Activated T-helper 17 cell treated with anti-CD3 and anti-CD28 coated beads, Interleukin-2, amount 50 U/mL, for 72 hours (primary cell): Measurements from ENCODE around the gene FAM193A. TPM values are rescaled to one million over a fixed set of nuclear protein-coding genes. Genes with fewer than 3 reads are reported as not detected.

Experiments
- ATAC-seq: fragments of 150-1000 bp; cut with Tn5 transposase; replicated peaks from 2 replicates; pipeline ENCODE4 v1.10.0; 2021; ENCODE audit warnings: mild to moderate bottlenecking, moderate library complexity
- H3K27ac Mint-ChIP-seq: one replicate; pipeline ENCODE4 v1.8.0; 2022; ENCODE audit warnings: mixed read lengths
- H3K27me3 Mint-ChIP-seq: one replicate; pipeline ENCODE4 v1.8.0; 2022; ENCODE audit warnings: mixed read lengths
- H3K36me3 Mint-ChIP-seq: one replicate; pipeline ENCODE4 v1.8.0; 2022; ENCODE audit warnings: low read depth, mild to moderate bottlenecking, mixed read lengths
- H3K4me1 Mint-ChIP-seq: one replicate; pipeline ENCODE4 v1.8.0; 2022; ENCODE audit warnings: mixed read lengths
- H3K4me3 Mint-ChIP-seq: one replicate; pipeline ENCODE4 v1.8.0; 2022; ENCODE audit warnings: mild to moderate bottlenecking, mixed read lengths
- H3K9me3 Mint-ChIP-seq: one replicate; pipeline ENCODE4 v1.8.0; 2022; ENCODE audit warnings: mixed read lengths
- total RNA-seq, 2 donors: library from RNA; stranded (reverse); gene quantifications; one replicate each; pipeline ENCODE4 v1.2.3, GENCODE V29; 2022

The FAM193A gene
- total RNA-seq, 2 donors from 2014 or later, result 28.9 to 35.3 TPM

DNA sequence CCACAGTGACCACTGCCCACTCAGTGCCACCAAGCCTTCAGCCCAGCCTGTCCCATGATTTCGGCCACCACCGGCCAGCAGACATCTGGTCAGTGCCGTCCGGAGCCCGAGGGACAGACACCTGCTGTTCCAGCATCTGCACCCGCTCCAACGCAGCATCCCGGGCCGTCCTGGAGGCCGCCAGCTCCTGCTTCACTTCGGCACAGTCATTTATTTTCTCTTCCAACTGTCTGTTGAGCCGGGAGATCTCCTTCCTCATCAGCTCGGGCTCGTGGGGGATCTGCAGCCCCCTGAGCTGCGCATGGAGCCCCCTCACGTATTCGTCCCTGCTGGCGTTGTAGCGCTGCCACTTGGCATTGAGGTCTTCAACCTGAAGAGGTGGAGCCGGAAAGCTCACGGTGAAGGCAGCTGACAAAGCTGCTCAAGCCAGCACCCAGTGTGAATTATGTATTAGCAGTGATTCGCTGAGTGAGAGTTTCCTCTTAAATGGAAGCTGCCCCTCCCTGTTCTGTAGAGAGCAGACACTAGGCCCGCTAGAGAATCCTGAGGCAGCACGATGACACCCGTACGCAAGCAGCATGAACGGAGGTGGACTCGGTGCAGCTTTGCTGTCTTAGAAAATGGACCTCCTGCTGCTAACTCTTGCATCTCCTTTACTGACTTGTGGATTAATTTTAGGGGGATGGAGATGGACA is 208.3 kb downstream of the FAM193A start:
- Mint-ChIP-seq H3K36me3 (peaks cover 98% of the 10 kb centered on the region), H3K27me3 (no peaks in the 10 kb centered on the region), H3K4me3 (peak overlapping the region; percentile 84), H3K9me3 (no peaks in the 10 kb centered on the region), H3K27ac (peak overlapping the region; percentile 92), H3K4me1 (peaks cover 25% of the 10 kb centered on the region)
- no peak for ATAC-seq

DNA sequence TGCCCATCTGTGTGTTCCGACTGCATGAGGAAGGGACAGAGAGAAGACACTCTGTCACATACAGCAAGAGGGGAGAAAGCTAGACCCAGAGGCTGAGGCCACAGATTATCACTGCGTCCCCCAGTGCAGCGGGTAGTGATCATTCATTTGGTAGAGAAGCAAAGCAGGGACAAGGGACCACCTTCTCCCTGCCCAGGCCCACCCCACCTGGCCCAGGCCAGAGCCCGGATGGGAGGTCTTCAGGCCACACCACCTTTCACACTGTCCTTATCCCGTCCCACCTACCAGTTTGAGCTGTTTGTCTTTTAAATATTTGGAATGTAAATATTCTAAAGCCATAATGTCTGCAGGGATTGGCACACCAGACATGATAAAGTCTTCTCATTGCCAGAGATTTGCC is 209.1 kb downstream of the FAM193A start:
- no peak for ATAC-seq
- H3K36me3 Mint-ChIP-seq, result peaks cover 98% of the 10 kb centered on the region
- H3K27ac Mint-ChIP-seq, result peak overlapping the region; percentile 92
- no peaks in the 10 kb centered on the region for H3K9me3 Mint-ChIP-seq
- peak overlapping the region; percentile 84 for H3K4me3 Mint-ChIP-seq
- peaks cover 25% of the 10 kb centered on the region for H3K4me1 Mint-ChIP-seq
- H3K27me3 Mint-ChIP-seq, result no peaks in the 10 kb centered on the region

DNA sequence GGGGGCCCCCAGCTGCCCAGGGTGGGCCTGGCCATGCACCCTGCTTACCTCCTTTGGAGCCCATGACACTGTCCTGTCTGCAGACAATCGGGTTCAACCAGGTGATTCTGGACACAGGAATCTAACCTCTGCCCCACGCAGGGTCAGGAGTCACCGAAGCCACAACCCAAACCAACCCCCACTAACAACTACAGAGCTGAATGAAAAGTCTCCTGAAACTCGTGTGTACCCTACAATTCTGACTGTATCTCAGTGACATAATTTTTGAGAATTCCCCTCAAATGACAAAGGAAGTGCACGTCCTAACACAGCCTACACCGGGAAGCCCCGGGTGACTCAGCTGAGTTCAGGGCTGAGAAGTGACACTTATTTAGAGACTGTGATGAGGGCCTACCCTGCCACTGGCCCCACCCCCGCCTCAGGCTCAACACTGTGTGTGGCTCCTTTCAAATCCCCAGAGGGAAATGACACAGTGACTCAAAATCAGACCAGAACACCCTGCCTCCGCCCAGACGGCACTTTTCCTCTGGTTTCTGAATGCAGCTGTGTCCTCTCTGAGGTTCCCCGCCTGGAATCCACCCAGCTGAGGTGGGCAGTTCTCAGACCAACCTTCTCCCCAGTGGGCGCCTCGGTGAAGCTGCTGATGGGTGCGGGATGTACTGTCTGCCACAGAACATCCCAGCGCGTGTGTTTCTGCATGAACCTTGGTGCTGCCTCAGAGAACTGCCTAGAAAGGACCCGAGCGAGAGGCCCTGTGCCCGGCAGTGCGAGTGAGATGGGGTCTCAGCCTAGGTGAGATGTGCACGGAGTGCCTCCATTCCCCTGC is 209.7 kb downstream of the FAM193A start:
- Mint-ChIP-seq H3K4me1 (peaks cover 25% of the 10 kb centered on the region), H3K36me3 (peaks cover 98% of the 10 kb centered on the region), H3K4me3 (peak overlapping the region; percentile 84), H3K27ac (peak overlapping the region; percentile 92), H3K9me3 (no peaks in the 10 kb centered on the region), H3K27me3 (no peaks in the 10 kb centered on the region)
- ATAC-seq, result peak; percentile 96

DNA sequence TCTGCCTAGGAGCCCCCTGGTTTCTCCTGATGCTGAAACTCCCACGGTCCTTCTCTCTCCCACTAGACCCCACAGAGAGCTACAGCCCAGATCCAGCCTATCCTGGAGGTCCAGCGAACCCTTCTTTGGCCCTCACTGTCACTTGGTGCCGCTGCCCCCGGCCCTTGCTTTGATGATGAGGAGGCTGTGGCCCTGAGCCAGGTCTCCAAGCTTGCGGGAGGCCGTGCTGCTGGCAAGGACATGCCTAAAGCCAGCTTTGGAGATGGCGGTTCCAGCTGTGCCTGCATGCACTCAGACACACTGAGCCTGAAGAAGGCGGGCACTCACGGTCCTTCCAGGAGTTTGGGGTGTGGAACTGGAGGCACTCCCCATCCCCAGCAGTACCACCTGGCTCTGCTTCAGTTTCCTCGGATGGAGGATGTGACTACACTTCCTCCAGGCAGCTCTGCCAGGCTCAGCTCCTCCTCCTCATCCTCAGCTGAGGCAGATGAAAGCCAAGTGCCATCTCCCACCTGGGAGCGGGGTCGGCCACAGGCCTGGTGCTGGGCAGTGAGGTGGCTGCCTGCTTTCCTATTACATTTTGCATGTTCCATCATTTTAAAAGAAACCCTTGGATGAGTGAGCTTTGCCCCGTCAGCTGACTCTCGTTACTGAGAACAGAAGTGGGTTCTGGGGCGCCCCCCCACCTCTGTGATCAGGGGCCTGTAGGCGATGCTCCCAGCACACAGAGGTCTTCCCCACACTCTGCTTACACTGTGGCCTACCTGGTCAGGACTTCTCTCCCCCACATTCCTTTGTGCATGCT is 210.6 kb downstream of the FAM193A start:
- H3K9me3 Mint-ChIP-seq, result no peaks in the 10 kb centered on the region
- ATAC-seq, result no peak
- H3K36me3 Mint-ChIP-seq, result peaks cover 98% of the 10 kb centered on the region

DNA sequence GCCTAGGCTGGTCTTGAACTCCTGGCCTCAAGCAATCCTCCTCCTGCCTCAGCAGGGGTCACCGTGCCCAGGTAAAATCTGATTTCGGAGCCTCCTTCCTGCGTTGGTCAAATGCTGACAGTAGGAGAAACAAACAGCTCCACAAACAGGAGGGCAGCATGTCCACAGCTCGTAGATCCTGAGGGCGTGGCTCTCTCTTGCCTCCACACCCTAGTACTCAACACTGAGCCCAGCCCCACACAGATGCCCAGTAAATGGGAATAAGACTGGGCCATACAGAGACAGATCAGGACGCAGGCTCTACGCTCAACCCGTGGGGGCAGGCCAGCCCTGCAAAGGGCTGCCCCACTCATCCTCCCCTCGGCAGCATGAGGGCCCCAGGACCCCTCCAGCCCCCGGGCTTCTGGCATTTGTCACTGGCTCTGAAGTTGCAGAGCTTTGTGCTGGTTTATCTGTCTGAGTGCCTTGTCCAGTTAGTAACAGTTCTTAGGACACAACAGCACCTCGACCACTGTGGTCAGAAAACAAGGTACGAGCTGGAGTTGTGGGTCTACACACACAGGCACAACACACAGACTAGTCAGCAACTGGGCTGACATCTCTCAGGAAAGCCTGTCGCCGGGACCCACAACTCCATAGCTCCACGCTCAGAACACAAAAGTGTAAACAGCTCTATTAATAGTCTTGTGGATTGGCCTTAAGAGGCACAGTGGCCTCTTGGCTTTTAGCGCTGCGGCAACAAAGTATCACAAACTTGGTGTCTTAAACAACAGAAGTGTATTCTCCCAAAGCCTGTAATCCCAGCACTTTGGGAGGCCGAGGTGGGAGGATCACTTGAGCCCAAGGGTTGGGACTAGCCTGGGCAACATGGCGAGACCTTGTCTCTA is 214.5 kb downstream of the FAM193A start:
- Mint-ChIP-seq H3K36me3 (peaks cover 93% of the 10 kb centered on the region), H3K9me3 (no peaks in the 10 kb centered on the region), H3K27me3 (no peaks in the 10 kb centered on the region), H3K27ac (no peak overlapping the region), H3K4me1 (peaks cover 34% of the 10 kb centered on the region), H3K4me3 (peak overlapping the region; percentile 32)
- no peak for ATAC-seq

More for the DNA sequence above, 210.6 kb downstream of the FAM193A start:
- Mint-ChIP-seq H3K4me1 (peaks cover 25% of the 10 kb centered on the region), H3K4me3 (peak overlapping the region; percentile 84), H3K27me3 (no peaks in the 10 kb centered on the region), H3K27ac (peak overlapping the region; percentile 92)

DNA sequence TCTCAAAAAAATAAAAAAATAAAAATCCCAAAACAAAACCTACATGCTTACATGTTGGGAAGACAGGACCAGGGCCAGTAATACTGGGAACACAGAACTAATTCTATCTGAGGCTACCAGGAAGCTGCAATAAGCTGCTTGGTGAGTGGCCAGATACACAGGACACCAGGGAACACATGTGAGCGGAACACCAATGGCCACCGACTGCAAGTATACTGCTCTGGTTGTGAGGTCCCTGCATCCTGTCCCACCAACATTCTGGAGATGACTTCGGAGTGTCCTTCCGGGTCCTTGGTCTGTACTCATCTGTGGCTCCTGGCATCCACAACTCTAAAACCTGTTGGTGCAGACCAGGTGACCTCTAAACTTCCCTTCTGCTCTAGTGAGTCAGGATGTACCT is 217.0 kb downstream of the FAM193A start:
- peak overlapping the region; percentile 50 for H3K27ac Mint-ChIP-seq
- no peaks in the 10 kb centered on the region for H3K27me3 Mint-ChIP-seq
- peaks cover 19% of the 10 kb centered on the region for H3K4me1 Mint-ChIP-seq
- H3K9me3 Mint-ChIP-seq, result no peaks in the 10 kb centered on the region
- peaks cover 68% of the 10 kb centered on the region for H3K36me3 Mint-ChIP-seq
- ATAC-seq, result no peak
- peak overlapping the region; percentile 89 for H3K4me3 Mint-ChIP-seq

DNA sequence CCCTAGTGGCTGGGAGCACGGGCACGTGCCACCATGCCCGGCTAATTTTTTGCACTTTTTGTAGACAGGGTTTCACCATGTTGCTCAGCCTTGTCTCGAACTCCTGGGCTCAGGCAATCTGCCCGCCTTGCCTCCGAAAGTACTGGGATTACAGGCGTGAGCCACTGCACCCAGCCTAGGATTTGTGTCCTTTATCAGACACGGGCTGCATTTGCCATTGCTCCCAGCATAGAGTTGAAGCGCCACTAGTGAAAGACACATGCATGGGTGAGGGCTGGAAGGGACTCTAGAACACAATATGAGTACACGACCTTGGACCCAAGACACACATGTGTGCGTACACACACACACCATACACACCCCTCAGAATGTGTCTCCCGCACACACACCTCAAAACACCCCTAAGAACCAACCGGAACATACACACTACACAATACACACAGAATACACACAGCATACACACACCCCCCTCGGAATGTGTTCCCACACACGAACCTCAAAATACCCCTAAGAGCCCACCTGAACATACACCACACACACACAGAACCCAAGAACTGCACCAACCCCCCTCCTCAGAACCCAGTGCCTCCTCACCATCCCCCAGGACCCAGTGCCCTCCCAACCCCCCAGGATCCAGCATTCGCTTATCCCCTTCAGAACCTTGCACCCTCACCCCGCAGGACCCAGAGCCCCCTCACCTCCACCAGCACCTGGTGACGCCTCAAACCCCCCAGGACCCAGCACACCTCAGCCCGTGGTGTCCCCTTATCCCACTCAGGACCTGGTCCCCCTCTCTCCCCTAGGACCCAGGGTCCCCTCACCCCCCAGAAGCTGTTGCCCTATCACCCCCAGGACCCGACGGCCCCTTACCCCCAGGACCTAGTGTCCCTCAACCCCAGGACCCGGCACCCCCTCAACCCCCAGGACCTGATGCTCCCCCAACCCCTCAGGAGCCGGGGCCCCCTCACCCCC is 218.7 kb downstream of the FAM193A start:
- no peak for ATAC-seq
- H3K36me3 Mint-ChIP-seq, result peaks cover 53% of the 10 kb centered on the region
- H3K4me3 Mint-ChIP-seq, result peak overlapping the region; percentile 89
- H3K4me1 Mint-ChIP-seq, result peaks cover 19% of the 10 kb centered on the region
- H3K27me3 Mint-ChIP-seq, result no peaks in the 10 kb centered on the region
- no peaks in the 10 kb centered on the region for H3K9me3 Mint-ChIP-seq
- H3K27ac Mint-ChIP-seq, result peak overlapping the region; percentile 89

DNA sequence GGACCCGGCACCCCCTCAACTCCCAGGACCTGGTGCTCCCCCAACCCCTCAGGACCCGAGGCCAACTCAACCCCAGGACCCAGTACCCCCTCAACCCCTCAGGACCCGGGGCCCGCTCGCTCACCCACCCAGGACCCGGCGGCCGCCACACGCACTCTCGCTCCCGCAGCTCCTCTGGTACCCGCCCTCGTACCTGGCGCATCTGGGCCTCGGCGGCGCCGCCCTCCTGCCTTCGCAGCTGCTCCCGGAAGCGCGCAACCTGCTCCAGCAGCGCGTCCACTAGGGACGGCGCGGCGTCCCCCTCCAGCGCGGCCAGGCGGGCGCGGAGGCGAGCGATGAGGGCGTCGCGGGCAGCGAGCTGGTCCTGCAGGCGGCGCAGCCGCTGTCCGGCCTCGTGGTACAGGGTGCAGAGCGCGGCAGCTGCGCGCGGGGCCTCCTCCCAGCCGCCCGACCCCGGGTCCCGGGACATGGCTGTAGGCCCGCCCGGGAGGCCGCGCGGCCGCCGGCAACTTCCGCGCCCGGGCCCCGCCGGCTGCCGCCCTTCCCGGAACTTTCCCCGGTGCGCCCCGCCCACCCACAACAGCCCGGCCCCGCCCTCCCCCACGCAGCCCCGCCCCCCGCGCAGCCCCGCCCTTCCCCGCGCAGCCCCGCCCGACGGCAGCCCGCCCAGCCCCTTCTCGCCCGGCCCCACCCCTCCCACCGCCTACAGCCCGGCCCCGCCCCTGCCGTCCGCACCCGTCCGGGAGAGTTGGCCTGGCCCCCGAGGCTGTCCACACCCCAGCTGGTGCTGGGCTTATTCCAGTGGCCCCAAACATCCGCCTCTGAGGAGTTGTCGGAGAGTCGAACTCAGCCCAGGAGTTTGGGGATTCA is 219.6 kb downstream of the FAM193A start, which contains the start of gene TNIP2:
Gene TNIP2, minus strand, starts transcription at position 516 of the 870 bp plus-strand sequence. Its CDS starts 47 bp downstream, at position 469.
- Mint-ChIP-seq H3K4me3 (peak within 1 kb of the TSS; percentile 89), H3K4me1 (peaks cover 19% of the 10 kb centered on the region), H3K27ac (peak within 1 kb of the TSS; percentile 89), H3K9me3 (no peaks in the 10 kb centered on the region), H3K27me3 (no peaks in the 10 kb centered on the region), H3K36me3 (peaks cover 44% of the 10 kb centered on the region)
- peak; percentile 86 for ATAC-seq

DNA sequence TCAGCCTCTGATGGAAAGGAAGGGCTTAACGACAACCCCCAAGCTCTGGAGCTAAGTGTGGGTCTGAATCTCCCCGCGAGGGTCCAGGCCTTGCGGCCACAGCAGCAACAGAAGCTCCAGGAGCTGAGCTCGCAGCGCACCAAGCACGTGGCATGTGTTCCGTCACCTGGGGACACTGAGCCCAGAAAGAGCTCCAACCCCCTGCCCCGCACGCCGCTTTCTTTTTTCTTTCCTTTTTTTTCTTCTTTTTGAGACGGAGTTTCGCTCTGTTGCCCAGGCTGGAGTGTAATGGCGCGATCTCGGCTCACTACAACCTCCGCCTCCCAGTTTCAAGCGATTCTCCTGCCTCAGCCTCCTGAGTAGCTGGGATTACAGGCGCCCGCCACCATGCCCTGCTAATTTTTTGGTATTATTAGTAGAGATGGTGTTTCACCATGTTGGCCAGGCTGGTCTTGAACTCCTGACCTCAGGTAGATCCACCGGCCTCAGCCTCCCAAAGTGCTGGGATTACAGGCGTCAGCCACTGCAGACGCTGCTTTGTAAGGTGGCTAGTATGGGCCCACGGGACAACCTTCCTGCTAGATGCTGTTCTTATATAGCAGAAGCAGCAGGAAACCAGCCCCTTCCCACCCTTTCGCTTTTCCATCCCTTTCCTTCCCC is 220.4 kb downstream of the FAM193A start:
- no peak for ATAC-seq
- H3K9me3 Mint-ChIP-seq, result no peaks in the 10 kb centered on the region
- peaks cover 36% of the 10 kb centered on the region for H3K36me3 Mint-ChIP-seq
- H3K4me1 Mint-ChIP-seq, result peaks cover 21% of the 10 kb centered on the region
- H3K4me3 Mint-ChIP-seq, result peak overlapping the region; percentile 89
- peak overlapping the region; percentile 50 for H3K27ac Mint-ChIP-seq
- H3K27me3 Mint-ChIP-seq, result no peaks in the 10 kb centered on the region

DNA sequence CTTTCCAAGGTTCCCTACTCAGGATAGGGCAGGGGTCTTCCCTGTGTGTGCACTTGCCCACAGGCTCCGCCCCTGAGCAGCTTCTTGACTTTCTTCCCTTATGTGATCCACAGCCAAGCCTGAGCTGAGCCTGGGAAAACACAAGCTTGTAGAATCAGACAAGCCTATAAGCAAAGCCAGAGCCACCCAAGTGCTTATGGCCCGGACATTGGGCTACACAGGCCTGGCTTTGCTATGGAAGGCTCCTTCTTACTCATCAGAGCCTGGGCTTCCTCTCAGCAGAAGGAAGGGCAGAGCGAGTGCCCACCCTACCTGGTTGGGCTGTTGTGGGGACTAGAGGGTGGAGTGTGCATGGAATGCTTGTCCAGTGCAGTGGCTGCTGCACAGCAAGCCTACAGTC is 221.0 kb downstream of the FAM193A start:
- Mint-ChIP-seq H3K36me3 (peaks cover 30% of the 10 kb centered on the region), H3K9me3 (no peaks in the 10 kb centered on the region), H3K27me3 (no peaks in the 10 kb centered on the region), H3K27ac (peak overlapping the region; percentile 50), H3K4me1 (peaks cover 22% of the 10 kb centered on the region), H3K4me3 (peak overlapping the region; percentile 89)
- no peak for ATAC-seq

DNA sequence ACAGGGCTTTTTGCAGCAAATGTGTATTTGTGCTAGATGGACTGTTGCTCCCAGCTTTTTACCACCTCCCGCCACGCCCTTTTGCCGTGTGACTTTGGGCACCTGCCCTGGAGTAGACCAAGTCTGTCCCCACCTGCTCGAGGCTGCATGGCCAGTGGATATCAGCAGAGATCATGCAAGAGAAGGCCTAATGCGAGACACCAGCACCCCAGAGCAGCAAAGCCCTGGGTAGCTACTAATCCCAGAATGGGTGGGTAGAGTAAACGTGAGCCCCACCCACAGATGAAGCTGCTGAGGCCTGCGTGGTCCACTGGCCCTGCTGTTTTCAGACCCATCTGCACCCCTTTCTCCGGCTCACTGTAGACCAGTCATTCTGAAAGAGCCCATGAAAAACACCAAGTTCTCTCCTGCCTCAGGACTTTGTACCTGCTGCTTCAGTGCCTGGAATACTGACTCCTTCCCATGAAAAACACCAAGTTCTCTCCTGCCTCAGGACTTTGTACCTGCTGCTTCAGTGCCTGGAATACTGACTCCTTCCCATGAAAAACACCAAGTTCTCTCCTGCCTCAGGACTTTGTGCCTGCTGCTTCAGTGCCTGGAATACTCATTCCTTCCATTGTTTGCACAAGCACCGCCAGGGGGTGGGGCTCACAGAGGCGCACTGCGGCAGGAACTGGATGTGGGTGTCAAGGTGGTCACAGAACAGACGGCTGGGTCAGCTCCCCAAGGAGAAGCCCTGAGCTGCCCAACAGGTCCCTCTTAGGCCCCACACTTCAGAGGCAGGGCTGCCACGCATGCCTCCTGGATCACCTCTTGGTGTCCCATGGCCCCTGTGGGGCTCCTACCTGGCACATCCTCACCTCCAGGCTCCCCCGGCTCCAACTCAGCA is 224.8 kb downstream of the FAM193A start:
- Mint-ChIP-seq H3K27ac (no peak overlapping the region), H3K4me1 (peaks cover 5% of the 10 kb centered on the region), H3K36me3 (no peaks in the 10 kb centered on the region), H3K27me3 (no peaks in the 10 kb centered on the region), H3K9me3 (no peaks in the 10 kb centered on the region), H3K4me3 (no peak overlapping the region)
- peak; percentile 32 for ATAC-seq
